Measurements from ENCODE around the gene RNF152.

RNF152 gene

DNA sequence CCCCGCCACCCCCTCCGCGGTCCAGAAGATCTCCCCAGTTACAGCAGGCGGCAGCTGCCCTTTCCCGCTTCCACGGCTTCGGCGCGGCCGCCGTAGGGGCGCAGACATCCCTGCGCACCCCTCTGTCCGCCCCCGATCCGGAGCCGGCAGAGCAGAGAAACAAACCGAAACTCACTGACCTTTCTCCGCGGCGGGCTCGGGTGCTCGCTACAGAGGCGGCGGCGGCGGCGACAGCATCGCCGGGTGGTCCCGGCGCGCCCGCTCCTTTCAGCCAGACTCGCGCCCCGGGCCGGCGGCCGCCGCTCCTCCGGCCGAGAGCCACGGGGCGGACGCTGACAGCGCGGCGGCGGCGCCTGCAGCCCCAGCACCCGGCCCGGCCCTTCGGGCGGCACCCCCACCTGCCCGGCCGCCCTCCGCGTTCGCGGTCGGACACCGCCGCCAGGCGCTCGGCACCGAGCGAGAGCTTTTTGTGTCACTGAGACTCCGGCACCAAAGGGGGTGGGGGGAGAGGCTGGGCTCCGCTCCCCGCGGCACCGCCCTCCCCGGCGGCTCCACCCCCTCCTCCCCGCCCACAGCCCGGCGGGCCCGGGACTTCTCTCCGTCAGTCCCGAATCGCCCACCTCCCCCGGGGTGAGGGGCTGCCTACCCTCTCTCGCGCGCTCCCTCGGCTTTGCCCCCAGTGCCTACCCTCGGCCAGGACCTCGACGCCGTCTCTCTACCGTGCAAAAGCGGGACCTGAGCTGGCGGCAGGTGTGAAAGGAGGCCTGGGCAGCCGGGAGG, 1.4 kb upstream of the RNF152 start:
- DNase-seq (ENCODE audit: low spot score), result peak; percentile 58

DNA sequence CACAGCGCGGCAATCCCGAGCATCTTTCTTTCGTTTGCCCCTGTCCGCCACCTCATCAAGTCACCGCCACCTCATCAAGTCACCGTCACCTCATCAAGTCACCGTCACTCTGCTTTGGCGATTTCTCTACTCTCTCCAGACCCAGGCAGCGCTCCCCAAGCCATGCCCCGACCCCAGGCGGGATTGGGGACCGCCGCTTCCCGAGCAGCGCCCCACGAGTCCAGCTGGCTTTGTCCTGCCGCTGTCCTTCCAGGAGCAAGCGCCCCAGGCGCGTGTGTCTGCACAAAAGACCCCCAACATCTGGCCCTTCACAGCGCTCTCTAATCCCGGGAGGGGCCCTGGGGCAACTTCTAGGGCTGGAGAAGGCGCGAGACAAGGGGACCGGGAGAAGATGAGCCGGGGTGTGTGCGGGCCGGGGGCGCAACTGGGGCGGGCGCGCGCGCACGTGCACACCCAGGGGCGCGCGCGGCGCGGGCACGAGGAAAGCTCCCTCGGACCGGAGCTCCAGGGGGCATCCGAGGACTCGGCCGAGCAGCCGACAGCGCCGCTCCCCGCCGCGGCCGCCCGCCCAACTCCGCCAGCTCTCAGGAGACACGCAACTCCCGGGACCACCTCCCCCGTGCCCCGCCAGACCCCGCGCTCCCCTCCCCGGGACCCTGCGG, 633 bp upstream of the RNF152 start:
- peak; percentile 6 for DNase-seq (ENCODE audit: low spot score)

DNA sequence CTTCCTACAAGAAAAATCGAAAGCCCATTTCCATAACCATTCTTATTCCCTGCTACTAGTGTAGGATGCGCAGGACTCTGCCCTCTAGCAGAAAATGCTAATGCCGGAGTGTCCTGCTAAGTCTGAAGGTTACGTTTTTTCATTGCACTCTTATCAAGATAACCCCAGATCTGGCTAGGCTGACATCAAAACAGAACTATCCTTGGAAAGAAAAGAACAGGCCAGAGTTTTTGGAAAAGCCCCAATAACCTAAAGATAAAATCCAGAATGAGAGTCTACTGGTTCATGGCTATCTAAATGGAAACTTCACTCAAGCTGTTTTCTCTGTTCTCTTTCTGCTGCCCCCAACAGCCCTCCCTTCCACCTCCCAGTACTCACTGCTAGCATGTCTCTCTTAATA, 913 bp downstream of the RNF152 start:
- no peak for DNase-seq (ENCODE audit: low spot score)

DNA sequence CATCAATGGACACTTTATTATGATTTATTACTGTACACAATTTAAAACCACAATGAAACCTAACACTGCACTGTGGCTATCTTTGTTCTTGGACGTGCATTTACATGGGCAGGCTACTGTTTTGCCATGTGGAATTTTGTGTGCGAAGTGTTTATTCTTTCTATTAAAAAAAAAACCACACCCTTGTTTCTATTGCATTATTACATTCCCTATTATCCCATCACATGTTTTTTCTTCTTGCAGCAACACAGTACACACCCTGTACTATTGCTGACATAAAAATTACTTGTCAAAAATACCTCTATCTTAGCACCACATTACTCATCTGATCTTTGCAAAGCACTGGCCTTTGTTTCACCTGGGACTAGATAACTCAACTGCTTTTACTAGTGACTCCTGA, 1.5 kb downstream of the RNF152 start:
- DNase-seq (ENCODE audit: low spot score), result no peak

DNA sequence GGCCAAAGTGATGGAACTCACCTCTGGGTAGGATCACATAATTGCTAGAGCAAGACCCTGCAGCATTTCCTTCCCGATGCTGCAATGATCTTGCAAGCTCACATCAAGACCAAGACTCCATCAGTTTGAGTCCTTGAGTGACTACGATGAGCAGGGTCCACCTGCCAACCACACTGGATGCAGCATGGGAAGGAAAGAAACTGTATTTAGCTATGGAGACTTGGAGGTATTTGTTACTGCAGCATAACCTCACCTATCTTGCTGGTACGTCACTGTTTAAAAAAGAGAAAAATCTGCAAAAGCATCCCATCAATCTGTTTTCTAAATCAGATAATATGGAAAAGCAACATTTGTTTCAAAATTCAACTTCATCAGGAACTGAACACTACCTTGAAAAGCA, 2.5 kb downstream of the RNF152 start:
- DNase-seq (ENCODE audit: low spot score), result no peak

DNA sequence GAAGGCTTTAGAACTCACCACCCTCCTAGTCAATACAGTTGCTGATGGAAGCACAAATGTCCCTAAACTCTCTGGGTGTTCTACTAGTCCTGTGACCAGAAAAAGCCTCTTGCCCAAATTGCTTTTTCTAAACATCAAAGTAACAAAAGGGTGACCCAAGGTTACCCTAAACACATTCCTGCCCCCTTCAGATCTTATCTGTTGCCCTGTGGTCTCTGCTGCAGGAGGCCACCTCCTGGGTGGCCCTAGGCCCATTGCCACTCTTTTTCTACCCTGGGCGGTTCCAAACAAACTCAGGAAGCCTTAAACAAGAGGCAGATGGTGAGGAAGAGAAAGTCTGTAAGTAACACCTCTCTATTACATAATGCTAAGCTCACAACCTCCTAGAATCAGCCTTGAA, 3.3 kb downstream of the RNF152 start:
- no peak for DNase-seq (ENCODE audit: low spot score)

DNA sequence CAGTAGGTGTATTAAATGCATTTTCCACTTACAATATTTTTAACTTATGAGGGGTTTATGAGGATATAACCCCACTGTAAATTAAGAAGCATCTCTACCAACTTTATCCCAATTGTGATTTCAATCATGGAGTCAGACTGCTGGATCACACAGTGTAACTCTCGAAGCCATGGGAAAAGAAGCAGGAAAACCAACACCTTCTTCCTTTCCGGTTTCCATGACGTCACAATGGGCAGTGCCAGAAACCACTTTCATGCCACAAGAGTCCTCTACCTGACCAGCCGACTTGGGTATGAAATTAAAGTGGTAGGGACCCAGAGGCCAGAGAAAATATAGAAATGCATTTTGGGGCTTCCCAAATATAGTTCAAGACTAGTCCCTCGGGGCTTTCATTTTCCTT, 4.2 kb downstream of the RNF152 start:
- DNase-seq (ENCODE audit: low spot score), result no peak

DNA sequence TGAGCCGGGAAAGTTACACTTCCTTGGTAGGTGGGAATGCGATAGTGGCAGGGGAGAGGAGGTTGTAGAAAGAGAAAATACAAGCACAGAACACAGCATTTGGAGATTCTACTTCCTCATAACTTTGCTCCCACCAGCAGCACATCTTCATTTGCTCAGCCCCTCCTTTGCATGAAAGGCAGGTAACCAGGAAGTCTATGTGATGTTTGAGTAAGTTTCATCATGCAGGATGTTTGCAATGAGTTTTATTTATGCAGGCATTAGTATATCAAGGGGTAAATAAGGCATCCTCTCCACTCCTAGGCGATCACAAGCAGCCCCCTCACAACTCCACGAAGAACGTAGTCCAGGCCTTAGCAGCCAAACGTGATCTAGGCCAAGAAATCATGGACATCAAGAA, 5.0 kb downstream of the RNF152 start:
- DNase-seq (ENCODE audit: low spot score), result no peak

DNA sequence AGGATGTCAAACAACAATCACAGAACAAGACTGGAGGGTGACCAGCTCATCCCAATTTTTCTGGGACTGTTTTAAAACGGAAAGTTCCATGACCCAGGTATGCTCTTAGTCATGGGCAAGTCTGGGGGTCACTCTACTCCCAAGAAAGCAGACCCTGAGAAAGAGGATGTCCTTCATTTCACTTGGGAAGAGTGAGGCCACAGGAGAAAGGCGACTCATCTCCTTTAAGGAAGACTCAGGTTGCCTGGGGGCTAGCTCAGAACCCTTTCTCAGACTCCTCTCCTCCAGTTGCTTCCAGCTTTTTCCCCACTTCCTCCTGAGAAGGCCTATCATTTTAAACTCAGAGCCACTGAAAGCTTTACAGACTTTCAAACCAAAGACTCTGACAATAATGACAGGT, 9.3 kb downstream of the RNF152 start:
- DNase-seq (ENCODE audit: low spot score), result no peak

DNA sequence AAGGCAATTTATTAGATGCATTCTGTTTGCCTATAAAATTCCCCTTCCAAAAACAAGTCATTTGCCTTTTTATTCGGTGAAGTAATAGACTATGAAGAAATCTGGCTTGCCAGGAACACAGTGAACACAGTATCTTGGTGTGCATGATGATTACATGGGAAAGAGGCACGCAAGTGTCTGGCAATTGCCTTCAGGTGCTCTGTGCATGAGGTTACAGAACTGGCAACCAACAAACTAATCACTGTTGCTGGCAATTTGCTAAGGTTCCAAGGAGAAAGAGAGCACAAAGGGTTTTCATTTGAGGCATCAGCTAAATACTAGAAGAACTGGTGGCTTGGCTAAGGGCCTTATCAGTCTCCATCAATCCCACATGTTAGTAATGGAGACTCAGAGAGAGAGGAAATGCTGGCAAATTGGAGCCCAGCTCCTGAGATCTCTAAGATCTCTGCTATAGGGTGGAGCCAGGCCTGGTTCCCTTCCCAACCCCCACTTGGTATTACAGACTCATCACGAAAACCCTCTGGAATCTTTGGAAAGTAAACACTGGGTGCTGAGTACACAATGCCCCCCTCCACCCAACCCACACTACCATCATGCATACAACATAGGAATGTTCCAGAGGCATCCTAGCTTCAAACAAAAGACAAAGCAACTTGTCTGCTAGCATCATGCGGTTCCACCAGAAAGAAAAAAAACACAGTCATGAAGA, 10.4 kb downstream of the RNF152 start:
- no peak for DNase-seq (ENCODE audit: low spot score)

DNA sequence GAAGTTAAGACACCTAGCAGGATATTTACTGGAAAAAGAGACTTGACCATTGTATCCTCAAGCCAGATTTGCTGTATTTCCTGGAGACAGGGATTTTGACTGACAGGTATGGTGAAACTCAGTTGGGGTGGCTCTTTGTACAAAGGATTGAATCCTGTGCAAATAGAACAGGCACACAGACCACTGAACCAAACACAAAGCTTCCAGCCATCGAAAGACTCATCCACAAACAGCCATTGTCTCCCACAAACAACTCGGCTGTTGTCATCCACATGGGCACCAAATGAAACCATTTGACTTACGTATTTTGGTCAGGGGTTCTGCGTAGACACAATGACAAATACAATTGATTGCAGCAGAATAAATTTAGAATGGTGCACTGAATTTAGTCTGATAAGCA, 15.9 kb downstream of the RNF152 start:
- no peak for DNase-seq (ENCODE audit: low spot score)

DNA sequence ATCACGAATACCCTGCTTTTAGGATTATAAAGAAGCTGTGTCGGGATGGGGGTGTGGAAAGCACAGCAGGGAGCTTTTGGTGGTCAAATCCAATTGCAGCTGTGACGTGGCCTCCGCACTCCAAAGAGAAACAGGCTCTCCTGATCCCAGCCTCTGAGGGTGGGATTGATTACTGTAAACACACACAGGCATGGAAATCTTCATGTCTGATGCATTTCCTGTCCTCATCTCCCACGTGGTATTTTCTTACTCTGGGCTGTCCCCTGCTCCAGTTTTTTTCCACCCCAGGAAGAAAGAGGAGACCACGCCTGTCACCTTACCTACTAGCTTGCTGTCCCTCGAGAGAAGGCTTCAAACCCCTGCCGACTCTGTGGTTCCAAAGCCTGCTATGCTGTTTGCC, 22.7 kb downstream of the RNF152 start:
- no peak for DNase-seq (ENCODE audit: low spot score)

DNA sequence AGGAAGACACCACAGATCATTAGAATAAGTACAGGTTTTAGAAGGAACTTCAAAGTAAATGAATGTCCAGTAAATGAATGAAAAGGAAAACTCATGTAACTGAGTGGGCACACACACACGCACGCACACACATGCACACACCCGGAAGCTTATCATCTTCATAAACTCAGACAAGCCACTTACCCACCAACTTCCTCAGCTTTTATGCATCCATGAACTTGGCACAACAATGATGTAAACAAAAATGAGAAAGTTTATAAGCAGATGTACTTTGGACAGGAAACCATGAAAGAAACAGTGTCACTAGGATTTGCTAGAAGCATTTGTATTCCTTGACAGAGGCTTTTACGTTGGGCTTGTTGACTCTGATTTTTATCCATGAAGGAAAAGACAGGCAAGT, 23.2 kb downstream of the RNF152 start:
- no peak for DNase-seq (ENCODE audit: low spot score)

DNA sequence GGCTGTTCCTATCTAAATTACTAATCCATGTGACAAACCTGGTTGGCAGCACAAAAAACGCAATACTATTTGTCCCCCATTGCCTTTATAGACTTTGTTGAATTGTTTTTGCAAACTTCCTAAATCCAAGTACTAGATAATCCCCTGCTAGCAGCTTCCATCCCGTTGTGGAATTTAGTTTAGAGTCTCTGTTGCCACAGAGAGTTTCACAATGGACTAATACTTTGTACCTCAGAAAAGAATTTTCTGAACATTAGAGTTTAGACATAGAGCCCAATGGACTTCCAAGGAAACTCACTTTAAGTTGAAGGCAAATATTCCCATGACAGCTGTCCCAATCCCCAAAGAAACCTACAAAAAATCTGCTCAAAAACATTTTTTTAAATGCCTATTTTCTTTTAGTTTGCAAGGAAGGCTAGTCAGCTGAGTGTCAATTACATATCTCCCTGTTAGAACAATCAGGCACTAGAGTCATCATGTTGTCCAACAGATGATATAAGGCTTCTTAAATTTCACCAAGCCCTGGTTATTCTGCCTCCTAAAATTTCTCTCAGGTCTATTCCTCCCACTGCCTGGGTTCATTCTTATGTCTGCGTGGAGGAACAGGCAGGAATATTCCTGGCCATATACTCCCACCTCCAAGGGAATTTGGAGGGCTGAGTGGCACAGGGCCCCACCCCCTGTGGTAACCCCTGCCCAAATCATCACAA, 27.2 kb downstream of the RNF152 start:
- no peak for DNase-seq (ENCODE audit: low spot score)

DNA sequence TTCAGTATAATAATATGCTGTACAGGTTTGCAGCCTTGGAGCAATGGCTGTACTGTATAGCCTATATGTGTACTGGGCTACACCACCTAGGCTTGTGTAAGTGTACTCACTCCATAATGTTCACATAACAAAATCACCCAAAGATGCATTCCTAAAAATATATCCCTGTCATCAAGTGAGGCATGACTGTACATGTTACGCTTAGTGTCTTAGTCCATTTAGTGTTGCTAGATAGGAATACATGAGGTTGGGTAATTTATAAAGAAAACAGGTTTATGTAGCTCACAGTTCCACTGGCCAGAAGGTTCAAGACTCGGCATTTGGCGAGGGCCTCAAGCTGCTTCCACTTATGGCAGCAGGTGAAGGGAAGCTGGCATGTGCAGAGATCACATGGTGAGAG, 31.4 kb downstream of the RNF152 start:
- no peak for DNase-seq (ENCODE audit: low spot score)

DNA sequence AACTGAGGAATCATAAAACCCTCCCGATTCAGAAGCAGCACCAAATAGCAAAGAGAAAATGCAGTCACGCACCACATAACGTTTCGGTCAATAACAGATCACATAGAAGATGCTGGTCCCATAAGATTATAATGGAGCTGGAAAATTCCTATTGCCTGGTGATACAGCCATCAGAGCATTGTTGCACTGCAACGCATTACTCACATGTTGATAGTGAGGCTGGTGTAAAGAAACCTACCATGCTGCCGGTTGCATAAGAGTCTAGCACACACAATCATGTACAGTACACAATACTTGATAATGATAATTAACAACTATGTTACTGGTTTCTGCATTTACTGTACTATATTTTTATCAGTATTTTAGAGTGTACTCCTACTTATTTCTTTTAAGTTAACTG, 32.5 kb downstream of the RNF152 start:
- DNase-seq (ENCODE audit: low spot score), result no peak

DNA sequence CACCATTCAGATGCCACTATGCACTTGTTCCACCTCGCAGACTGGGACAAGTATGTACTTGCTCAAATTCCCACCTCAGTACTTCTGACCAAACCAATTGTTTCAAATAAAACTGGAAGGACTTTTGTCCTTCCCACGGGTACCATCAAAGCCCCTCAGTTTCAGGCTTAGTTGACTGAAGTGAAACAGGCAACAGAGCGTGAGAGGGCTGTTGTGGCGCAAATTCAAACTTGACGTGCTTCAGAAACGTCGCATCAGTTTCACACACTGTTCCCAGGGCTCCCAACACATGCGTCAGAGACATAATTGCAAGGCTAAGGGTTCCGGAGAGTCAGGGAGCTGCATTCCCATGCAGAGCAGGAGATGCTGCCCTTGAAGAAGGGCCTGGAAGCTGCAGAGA, 33.7 kb downstream of the RNF152 start:
- no peak for DNase-seq (ENCODE audit: low spot score)

DNA sequence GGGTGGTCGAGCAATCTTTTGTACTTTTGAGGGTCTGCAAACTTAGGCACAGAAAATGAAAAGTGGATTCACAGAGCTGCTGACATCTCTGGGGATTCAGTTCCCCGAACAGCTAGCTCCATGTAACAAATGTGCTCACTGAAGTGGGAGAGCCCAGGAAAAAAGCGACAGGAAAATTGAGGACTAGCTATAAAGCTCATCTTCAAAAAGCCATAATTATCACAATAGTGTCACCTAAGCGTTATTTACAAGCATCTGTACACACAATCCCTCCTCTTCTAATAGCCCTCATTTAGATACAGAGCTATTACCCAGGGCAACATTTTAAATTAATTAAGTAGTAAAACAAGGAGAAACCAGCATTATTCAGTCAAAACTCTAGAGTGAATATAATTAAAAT, 36.1 kb downstream of the RNF152 start:
- no peak for DNase-seq (ENCODE audit: low spot score)

DNA sequence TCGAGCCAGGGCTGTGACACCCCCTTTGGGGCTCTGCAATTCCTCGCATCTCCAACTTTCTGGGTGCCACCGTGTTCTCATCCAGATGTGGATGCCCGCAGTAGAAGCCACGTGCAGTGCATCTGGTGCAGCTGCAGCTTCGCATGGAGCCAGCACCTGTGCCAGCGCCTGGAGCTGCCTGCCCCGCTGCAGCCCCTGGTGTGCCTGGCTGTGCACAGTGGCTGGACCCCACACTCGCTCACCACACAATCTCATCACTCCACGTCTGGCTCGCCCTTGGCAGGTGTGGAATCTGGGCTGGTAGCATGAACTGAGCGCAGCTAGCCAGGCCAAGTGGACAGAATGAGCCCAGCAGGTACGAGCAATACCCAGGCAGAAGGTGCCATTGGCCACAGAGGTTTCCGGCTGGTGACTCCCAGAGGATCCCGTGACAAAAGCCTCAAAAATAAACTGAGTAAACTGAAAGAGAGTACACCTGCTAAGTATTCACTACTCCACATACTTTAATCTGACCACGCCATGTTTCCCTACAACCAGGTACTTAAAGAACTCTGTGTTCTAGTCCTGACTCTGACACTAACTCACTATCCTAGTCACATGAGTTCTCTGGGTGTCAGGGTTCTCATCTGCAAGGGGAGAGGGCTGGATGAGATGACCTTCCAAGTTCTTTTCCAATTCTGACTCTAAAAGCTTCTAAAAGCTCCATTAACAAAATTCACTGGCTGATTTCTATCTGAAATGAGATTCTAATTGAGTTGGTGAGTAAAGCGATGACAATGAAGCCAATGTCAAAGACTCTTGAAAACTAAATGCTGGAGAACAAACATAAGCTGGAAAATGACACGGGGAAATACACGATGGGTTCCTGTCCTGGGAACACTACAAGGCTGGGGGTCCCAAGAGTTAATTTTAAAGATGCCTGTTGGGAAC, 37.1 kb downstream of the RNF152 start:
- DNase-seq (ENCODE audit: low spot score), result no peak

DNA sequence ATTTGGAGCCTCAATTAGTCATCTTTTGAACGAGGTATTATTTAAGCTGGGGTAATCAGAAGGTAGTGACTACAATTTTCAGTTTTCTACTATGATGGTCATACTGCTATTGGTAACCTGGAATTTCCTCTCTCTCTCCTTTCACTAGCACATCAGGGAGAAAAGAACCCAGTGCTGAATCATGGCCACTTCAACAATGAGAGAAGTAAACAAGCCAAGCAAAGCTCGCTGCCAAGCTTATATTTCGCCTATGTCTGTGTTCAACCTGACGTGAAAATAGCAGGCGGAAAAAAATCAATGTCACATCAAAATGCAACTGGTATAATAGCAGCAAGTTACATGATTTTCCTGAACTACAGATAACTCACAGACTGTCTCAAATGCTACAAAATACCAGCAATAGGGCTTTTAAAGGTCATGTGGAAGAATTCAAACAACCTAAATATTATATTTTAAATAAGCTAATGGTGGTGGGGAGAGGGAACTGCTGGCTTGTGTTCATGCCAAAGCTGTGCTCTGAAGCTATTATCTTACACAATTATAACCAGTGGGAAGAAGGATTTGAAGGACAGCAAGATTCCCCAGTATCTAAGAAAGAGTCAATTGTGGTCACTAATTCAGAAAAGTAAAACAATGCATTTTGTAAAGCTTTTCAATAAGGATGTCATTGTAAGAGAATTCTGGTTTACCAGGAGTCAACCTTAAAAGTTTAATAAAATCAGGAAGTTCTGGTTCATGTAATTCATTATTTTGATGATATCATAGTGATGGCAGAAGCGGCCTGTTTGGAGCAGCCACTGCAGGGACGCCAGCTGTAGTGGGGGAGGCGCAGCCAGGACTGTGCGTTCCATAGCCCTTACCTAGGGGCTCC, 38.0 kb downstream of the RNF152 start:
- DNase-seq (ENCODE audit: low spot score), result no peak

DNA sequence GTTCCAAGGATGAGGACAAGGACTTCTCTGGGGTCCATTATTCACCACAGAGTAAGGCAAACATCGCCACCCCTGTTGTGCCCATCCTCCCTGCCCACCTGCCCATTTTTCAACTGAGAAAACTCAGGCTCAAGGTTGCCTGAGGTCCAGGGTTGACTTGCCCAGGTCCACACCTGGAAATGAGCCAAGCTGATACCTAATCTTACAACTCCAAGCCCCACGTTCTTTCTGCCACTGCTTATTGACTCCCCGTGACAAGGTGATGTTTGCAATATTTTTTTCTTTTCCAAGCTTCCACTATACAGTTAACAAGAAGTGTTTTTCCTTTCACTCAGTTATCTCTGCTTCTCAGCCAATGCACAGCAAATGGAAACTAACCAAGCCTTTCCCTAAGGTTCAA, 39.0 kb downstream of the RNF152 start:
- DNase-seq (ENCODE audit: low spot score), result no peak

Data from CD4-positive, alpha-beta T cell treated with Interleukin-15 for 4 hours (primary cell).